Subcutaneous abdominal adipose tissue (tissue), 5 donors: ENCODE data around the gene KLHDC10.
"Not testable (repeated sequence)": the region's sequence is repeated elsewhere in the genome, so short reads cannot be mapped to it uniquely, and the experiment has no call there.

Experiments used
- H3K27ac ChIP-seq: one replicate; pipeline ENCODE4 v1.7.0; 2013; ENCODE audit warnings: low read depth, mild to moderate bottlenecking, inconsistent platforms, low read length, moderate library complexity
- H3K27me3 ChIP-seq, 5 donors: one replicate each; pipeline ENCODE4 v1.7.0; 2013; ENCODE audit warnings: low read length in 5 of 5, inconsistent platforms in 1 of 5; ENCODE audit not compliant: control insufficient read depth in 5 of 5, insufficient read depth in 4 of 5
- H3K36me3 ChIP-seq, 5 donors: one replicate each; pipeline ENCODE4 v1.7.0; 2013; ENCODE audit warnings: low read length in 5 of 5; ENCODE audit not compliant: control insufficient read depth in 5 of 5, insufficient read depth in 5 of 5
- H3K4me1 ChIP-seq, 5 donors: one replicate each; pipeline ENCODE4 v1.7.0; 2013; ENCODE audit warnings: low read length in 5 of 5, mild to moderate bottlenecking in 3 of 5, moderate library complexity in 1 of 5; ENCODE audit not compliant: control insufficient read depth in 5 of 5, insufficient read depth in 5 of 5
- H3K4me3 ChIP-seq, 5 donors: one replicate each; pipeline ENCODE4 v1.7.0; 2013; ENCODE audit warnings: low read length in 5 of 5, low read depth in 1 of 5
- H3K9ac ChIP-seq, 5 donors: one replicate each; pipeline ENCODE4 v1.7.0; 2013; ENCODE audit warnings: low read length in 5 of 5, mild to moderate bottlenecking in 4 of 5, moderate library complexity in 3 of 5
- H3K9me3 ChIP-seq, 5 donors: one replicate each; pipeline ENCODE4 v1.7.0; 2013; ENCODE audit warnings: low read length in 5 of 5; ENCODE audit not compliant: control insufficient read depth in 5 of 5
- donor health status: healthy.
- donor health status: healthy.
- donor health status: healthy.
- donor health status: healthy.
- donor health status: healthy.

The KLHDC10 gene

DNA sequence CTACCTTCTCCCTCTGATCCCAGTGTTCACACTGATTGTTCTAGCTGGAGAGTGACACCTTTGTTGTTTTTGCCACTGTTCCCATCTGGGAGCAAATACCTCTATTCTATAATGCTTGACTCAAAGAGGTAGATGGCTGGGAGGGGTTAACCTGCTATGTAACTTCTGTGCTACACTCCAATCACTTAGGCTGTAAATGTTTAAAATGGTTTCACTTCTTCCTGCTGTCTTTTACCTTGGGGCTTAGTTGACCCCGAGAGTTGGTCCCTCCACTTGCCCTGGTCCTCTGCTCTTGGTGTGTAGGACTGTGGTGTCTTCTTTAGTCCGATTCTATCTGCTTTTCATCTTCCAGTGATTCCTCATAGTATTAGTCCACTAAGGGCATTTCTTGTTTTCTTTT lies 22.3 kb downstream of the KLHDC10 start:
- H3K27me3 ChIP-seq: no peaks in the 10 kb centered on the region
- no peak overlapping the region for H3K27ac ChIP-seq
- H3K4me1 ChIP-seq: peaks cover 0 to 11% (median 8%) of the 10 kb centered on the region in 5 donors
- H3K4me3 ChIP-seq: no peak overlapping the region
- no peaks in the 10 kb centered on the region for H3K9me3 ChIP-seq
- H3K36me3 ChIP-seq: no peaks in the 10 kb centered on the region
- no peak overlapping the region for H3K9ac ChIP-seq

DNA sequence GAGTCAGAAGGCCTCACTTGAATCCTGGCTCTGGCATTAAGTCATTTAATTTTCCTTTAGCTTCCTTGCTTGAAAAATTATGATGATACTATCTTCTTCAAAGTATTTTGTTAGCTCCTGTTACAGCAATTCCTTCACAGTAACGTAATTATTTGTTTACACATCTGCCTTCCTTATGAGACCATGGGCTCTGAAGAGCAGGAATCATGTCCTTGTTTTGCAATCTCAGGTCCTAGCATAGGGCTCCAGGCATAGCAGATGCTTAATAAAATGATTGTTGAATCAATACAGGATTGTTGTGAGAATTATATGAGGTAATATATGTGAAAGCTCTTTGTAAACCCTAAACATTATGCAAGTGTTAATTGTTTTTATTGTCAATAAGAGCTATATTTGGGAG lies 25.5 kb downstream of the KLHDC10 start:
- Histone ChIP-seq H3K4me3 (no peak overlapping the region), H3K27me3 (no peaks in the 10 kb centered on the region), H3K36me3 (no peaks in the 10 kb centered on the region), H3K4me1 (peaks cover 0 to 11% (median 8%) of the 10 kb centered on the region in 5 donors), H3K9me3 (no peaks in the 10 kb centered on the region), H3K9ac (no peak overlapping the region), H3K27ac (no peak overlapping the region)

DNA sequence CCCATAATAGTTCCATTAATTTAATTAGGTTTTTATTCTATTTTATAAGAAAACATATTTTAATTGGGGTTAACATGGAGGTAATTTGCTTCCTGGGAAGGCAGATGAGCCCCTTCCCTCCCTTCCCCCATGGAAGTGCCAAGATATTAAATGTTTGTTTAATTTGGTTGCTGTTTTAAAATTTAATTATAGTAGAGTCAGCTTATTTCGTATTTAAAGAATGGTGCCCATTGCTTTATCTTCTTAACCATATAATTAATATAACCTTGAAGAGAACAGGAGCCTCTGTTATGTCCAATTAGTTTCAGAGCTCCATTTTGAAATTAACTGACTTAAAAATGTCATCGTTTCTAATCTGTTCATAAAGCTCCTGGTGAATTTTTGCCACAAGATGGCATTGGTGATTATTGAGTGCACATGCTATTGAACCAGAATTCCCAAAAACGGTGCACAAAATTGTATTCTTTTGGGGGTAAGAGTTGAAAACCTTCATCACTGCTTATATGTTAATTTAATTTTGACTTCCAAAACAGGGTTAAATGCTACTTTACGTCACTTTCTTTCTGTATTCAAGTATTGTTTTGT lies 26.0 kb downstream of the KLHDC10 start:
- no peaks in the 10 kb centered on the region for H3K36me3 ChIP-seq
- no peaks in the 10 kb centered on the region for H3K9me3 ChIP-seq
- peaks cover 0 to 11% (median 8%) of the 10 kb centered on the region in 5 donors for H3K4me1 ChIP-seq
- no peak overlapping the region for H3K27ac ChIP-seq
- no peaks in the 10 kb centered on the region for H3K27me3 ChIP-seq
- no peak overlapping the region for H3K9ac ChIP-seq
- no peak overlapping the region for H3K4me3 ChIP-seq

DNA sequence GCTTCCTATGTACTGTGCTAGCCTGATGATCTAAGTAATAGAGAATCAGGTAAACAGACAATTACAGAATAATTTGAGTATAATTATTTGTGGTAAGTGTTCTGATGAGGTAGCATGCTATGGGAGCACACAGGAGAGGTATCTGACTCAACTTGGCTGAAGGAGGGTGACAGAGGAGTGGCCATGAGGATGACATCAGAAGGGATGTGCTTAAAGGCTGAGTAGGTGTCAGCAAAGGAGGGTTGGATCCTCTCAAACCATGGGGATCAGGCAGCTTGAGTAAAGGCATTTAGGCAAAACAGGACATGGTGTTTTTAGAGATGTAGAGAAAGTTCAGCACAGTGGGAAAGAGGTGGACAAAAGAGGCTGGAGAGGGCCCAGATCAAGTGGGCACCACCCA lies 29.0 kb downstream of the KLHDC10 start:
- no peaks in the 10 kb centered on the region for H3K36me3 ChIP-seq
- no peak overlapping the region for H3K27ac ChIP-seq
- no peaks in the 10 kb centered on the region for H3K9me3 ChIP-seq
- no peak overlapping the region for H3K4me3 ChIP-seq
- no peak overlapping the region for H3K9ac ChIP-seq
- H3K27me3 ChIP-seq: no peaks in the 10 kb centered on the region
- H3K4me1 ChIP-seq: peaks cover 0 to 10% (median 4%) of the 10 kb centered on the region in 5 donors

DNA sequence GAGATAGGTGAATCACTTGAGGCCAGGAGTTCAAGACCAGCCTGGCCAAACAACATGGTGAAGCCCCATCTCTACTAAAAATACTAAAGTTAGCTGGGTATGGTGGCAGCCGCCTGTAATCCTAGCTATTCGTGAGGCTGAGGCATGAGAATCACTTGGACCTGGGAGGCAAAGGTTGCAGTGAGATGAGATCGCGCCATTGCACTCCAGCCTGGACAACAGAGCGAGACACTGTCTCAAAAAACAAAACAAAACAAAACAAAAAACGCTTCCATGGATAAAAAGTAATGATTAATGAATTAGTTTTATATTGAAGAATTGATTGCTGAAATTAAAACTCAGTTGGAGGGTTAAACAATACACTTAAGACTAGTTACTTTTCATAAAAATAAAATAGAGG lies 32.3 kb downstream of the KLHDC10 start:
- H3K9ac ChIP-seq: no peak overlapping the region
- H3K4me1 ChIP-seq: peaks cover 0 to 4% (median 0%) of the 10 kb centered on the region in 5 donors
- no peak overlapping the region for H3K4me3 ChIP-seq
- H3K27me3 ChIP-seq: no peaks in the 10 kb centered on the region
- H3K36me3 ChIP-seq: no peaks in the 10 kb centered on the region
- H3K27ac ChIP-seq: no peak overlapping the region
- no peaks in the 10 kb centered on the region for H3K9me3 ChIP-seq

DNA sequence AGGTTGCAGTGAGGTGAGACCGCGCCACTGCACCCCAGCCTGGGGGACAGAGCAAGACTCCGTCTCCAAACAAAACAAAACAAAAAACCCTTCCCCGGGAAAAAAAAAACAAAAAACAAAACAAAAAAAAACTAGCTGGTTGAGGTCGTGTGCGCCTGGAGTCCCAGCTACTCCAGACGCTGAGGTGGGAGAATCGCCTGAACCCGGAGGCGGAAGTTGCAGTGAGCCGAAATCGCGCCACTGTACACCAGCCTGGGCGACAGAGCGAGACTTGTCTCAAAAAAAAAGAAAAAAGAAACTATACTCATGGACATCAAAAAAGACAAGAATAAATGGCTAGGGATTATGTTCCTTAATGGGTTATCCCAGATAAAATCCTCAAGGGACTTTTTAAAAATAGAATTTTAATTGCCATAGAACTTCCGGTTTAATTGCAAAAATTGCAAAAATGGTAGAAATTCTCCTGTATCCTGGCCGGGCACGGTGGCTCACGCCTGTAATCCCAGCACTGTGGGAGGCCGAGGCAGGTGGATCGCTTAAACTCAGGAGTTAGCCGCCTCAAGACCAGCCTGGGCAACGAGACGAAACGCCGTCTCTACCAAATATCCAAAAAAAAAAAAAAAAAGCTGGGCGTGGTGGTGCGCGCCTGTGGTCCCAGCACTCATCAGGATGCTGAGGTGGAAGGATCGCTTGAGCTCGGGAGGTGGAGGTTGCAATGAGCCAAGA lies 37.8 kb downstream of the KLHDC10 start:
- H3K27me3 ChIP-seq: no peaks in the 10 kb centered on the region
- H3K9ac ChIP-seq: no peak overlapping the region
- H3K36me3 ChIP-seq: peaks cover 0 to 2% (median 0%) of the 10 kb centered on the region in 5 donors
- no peaks in the 10 kb centered on the region for H3K4me1 ChIP-seq
- H3K27ac ChIP-seq: no peak overlapping the region
- H3K9me3 ChIP-seq: no peaks in the 10 kb centered on the region
- H3K4me3 ChIP-seq: no peak overlapping the region

DNA sequence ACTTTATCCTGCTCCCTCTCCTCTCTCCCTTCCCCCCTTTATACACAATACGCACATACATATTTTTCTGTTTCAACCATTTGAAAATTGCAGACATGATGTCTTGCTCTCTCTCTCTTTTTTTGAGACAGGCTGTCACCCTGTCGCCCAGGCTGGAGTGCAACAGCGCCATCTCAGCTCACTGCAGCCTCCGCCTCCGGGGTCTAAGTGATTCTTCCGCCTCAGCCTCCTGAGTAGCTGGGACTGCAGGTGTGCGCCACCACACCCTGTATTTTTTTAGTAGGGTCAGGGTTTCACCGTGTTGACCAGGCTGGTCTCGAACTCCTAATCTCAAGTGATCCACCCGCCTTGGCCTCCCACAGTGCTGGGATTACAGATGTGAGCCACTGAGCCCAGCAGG lies 38.5 kb downstream of the KLHDC10 start:
- Histone ChIP-seq H3K4me1 (peaks cover 0 to 3% (median 0%) of the 10 kb centered on the region in 5 donors), H3K36me3 (peaks cover 0 to 2% (median 0%) of the 10 kb centered on the region in 5 donors), H3K4me3 (no peak overlapping the region), H3K27ac (no peak overlapping the region), H3K27me3 (no peaks in the 10 kb centered on the region), H3K9ac (no peak overlapping the region), H3K9me3 (no peaks in the 10 kb centered on the region)

DNA sequence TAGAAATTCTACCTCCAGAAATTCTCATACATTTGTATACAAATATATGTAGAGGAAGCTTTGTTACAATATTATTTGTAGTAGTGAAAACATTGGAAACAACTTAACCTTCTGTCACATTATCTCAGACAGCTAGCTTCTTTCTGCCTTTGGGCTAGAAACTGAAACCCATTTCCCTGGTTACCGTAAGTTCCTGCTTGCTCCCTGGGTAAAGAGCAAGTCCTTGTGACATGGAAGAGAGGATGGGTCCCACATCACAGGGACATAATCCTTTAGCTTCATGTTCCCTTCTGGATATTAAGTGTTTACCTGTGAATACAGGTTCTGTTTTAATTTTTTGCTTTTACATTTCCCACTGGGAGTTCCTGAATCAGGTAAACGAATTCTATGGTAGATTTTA lies 41.8 kb downstream of the KLHDC10 start:
- H3K36me3 ChIP-seq: peaks cover 0 to 2% (median 0%) of the 10 kb centered on the region in 5 donors
- H3K27me3 ChIP-seq: no peaks in the 10 kb centered on the region
- no peaks in the 10 kb centered on the region for H3K9me3 ChIP-seq
- H3K9ac ChIP-seq: no peak overlapping the region
- no peak overlapping the region for H3K4me3 ChIP-seq
- peaks cover 0 to 4% (median 0%) of the 10 kb centered on the region in 5 donors for H3K4me1 ChIP-seq
- no peak overlapping the region for H3K27ac ChIP-seq

DNA sequence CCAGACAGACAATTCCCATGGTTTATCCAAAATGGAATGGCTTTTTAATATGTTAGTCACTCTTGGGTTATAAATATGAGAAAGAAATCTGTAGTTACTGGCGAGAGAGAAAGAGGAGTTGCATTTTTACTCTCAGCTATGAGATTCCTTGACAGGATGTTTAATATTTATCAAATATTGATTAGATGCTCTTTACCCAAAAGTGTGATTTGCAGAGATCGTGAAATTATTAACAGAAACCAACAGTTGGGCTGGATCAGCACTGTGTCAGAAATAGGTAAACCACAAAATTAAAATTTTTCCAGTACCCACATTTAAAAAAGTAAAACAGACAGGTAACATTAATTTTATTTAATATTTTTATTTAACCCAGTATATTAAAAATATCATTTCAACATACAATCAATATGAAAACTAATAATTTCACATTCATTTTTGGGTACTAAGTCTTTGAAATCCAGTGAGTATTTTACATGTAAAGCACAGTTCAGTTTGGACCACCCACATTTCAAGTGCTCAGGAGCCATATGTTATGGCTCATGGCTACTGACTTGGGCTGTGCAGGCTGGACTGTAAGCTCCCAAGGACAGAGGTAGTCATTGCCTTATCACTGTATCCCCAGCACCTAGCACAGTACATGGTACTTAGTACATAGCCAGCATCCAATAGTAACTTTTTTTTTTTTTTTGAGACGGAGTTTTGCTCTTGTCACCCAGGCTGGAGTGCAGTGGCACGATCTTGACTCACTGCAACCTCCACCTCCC lies 42.5 kb downstream of the KLHDC10 start:
- Histone ChIP-seq H3K27me3 (no peaks in the 10 kb centered on the region), H3K27ac (no peak overlapping the region), H3K9ac (no peak overlapping the region), H3K9me3 (no peaks in the 10 kb centered on the region), H3K4me1 (peaks cover 0 to 4% (median 0%) of the 10 kb centered on the region in 5 donors), H3K36me3 (peaks cover 0 to 3% (median 0%) of the 10 kb centered on the region in 5 donors), H3K4me3 (no peak overlapping the region)

DNA sequence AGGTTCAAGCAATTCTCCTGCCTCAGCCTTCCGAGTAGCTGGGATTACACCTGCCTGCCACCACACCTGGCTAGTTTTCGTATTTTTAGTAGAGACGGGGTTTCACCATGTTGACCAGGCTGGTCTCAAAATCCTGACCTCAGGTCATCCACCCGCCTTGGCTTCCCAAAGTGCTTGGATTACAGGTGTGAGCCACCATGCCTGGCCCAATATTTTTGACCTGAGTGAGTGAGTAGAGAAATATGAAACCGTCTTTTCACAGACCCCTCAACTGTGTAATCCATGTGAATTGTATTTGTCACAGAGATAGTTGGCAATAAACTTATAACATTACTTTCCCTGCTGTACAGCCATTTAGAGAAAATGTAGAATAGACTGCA lies 43.1 kb downstream of the KLHDC10 start:
- H3K27me3 ChIP-seq, H3K9ac ChIP-seq, H3K36me3 ChIP-seq, H3K4me3 ChIP-seq, H3K4me1 ChIP-seq, H3K9me3 ChIP-seq, H3K27ac ChIP-seq: not testable (repeated sequence)
